Thyroid gland (tissue), 4 donors: ENCODE results near the gene MAD1L1.

Experiments
- POLR2A ChIP-seq, 2 donors: fragments of 450-650 bp; IDR thresholded peaks; one replicate each; pipeline ENCODE4 v1.6.1; 2017; ENCODE audit warnings: antibody characterized with exemption in 2 of 2, mild to moderate bottlenecking in 2 of 2, moderate library complexity in 1 of 2
- TF ChIP-seq, protein P1 (sequence below), 6 experiments: fragments of 200-600 bp in 3 of 6; fragments of 450-650 bp in 3 of 6; sonication (generic) in 3 of 6; IDR thresholded peaks; one replicate each; pipeline ENCODE4 v1.5.1; 2016 to 2019; ENCODE audit warnings: antibody characterized with exemption in 6 of 6, mild to moderate bottlenecking in 2 of 6, inconsistent platforms in 1 of 6, moderate library complexity in 1 of 6

DNA sequence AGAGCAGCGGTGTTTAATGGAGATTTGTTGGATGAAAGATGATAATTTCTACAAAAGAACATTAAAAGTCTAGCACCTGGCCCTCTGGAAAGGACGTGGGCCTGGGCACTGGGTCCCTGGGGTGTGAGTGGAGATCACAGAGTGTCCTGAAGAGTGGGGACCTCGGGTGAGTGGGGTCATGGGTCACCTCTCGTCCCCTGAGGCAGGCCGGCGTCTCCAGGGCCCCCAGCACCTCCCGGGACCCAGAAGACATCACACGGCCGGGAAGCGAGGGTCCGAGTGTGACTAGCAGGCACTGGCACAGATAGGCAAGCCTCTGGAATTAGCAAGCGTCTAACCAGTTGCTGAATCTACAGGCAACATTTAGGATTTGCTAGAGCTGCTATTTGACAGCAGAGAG lies 257.2 kb downstream of the MAD1L1 start:
- TF ChIP-seq, protein P1, sequence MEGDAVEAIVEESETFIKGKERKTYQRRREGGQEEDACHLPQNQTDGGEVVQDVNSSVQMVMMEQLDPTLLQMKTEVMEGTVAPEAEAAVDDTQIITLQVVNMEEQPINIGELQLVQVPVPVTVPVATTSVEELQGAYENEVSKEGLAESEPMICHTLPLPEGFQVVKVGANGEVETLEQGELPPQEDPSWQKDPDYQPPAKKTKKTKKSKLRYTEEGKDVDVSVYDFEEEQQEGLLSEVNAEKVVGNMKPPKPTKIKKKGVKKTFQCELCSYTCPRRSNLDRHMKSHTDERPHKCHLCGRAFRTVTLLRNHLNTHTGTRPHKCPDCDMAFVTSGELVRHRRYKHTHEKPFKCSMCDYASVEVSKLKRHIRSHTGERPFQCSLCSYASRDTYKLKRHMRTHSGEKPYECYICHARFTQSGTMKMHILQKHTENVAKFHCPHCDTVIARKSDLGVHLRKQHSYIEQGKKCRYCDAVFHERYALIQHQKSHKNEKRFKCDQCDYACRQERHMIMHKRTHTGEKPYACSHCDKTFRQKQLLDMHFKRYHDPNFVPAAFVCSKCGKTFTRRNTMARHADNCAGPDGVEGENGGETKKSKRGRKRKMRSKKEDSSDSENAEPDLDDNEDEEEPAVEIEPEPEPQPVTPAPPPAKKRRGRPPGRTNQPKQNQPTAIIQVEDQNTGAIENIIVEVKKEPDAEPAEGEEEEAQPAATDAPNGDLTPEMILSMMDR (IDR thresholded peaks at IDR 0.05) = no peak
- TF ChIP-seq POLR2A (IDR thresholded peaks at IDR 0.05) = no peak
